HepG2 (cell line): Measurements from ENCODE around the gene CCDC88B. TPM values are rescaled to one million over a fixed set of nuclear protein-coding genes. Genes with fewer than 3 reads are reported as not detected.

Experiments
- ATAC-seq: fragments of 200-7000 bp; cut with Tn5 transposase; 3 replicates; pipeline ENCODE4 v1.9.1; 2020; ENCODE audit warnings: mild to moderate bottlenecking, moderate library complexity
- BruUV-seq: library from RNA; stranded (reverse); fragments of 400-500 nt; replicated peaks from 2 replicates; lab custom pipeline; 2021; lab: Mats Ljungman, UMichigan
- CTCF ChIA-PET: fragments of 300-600 bp; formaldehyde crosslinking; extraction: SDS; loops from one replicate; lab custom pipeline; 2021; ENCODE audit warnings: low total read pairs, inconsistent platforms, low intra/inter-chr PET ratio; lab: Yijun Ruan, JAX
- POLR2A ChIA-PET: fragments of 350-600 bp; sonication (Branson Sonifier 250); formaldehyde crosslinking; loops from one replicate; lab custom pipeline; 2020; ENCODE audit warnings: antibody characterized with exemption, inconsistent platforms; lab: Yijun Ruan, JAX
- DNase-seq: peaks from one replicate; pipeline ENCODE4 v3.0.0-alpha.2; 2015; ENCODE audit warnings: low spot score
- FAIRE-seq: peaks from 3 replicates; lab custom pipeline; 2011; peaks lifted over from hg19 to GRCh38; lab: Jason Lieb, UNC
- H2AFZ ChIP-seq: one replicate; pipeline ENCODE4 v1.6.1; 2011; ENCODE audit warnings: low read length, inconsistent platforms
- H3K27ac ChIP-seq: fragments of 300-600 bp; 3 replicates; pipeline ENCODE4 v1.8.0; 2011; ENCODE audit warnings: mixed run types, mild to moderate bottlenecking, mixed read lengths, low read length, inconsistent platforms; ENCODE audit not compliant: insufficient read depth; ENCODE audit errors: extremely low read length
- H3K27me3 ChIP-seq, 2 experiments: fragments of 200-600 bp in 1 of 2; 2 replicates in 1 of 2; 3 replicates in 1 of 2; pipeline versions ENCODE4 v1.6.0 to v1.8.0; 2011; ENCODE audit warnings: low read length in 2 of 2, mild to moderate bottlenecking in 2 of 2, moderate library complexity in 2 of 2, inconsistent platforms in 1 of 2; ENCODE audit not compliant: insufficient read depth in 2 of 2, control insufficient read depth in 1 of 2
- H3K36me3 ChIP-seq, 2 experiments: fragments of 200-600 bp in 1 of 2; replicated peaks in 1 of 2; 2 replicates in 1 of 2; 3 replicates in 1 of 2; pipeline versions ENCODE4 v1.5.1 to v1.8.0; 2011; ENCODE audit warnings: low read length in 2 of 2, inconsistent platforms in 1 of 2; ENCODE audit not compliant: insufficient read depth in 2 of 2, control insufficient read depth in 1 of 2
- H3K4me1 ChIP-seq: 2 replicates; pipeline ENCODE4 v1.5.1; 2012; ENCODE audit warnings: low read length, inconsistent platforms; ENCODE audit not compliant: insufficient read depth
- H3K4me2 ChIP-seq: 2 replicates; pipeline ENCODE4 v1.6.0; 2011; ENCODE audit warnings: low read depth, low read length, inconsistent platforms
- H3K4me3 ChIP-seq, 3 experiments: fragments of 200-600 bp in 1 of 3; sonication (generic), shearing (Covaris generic) in 1 of 3; replicated peaks in 1 of 3; 2 replicates each; pipeline ENCODE4 v1.5.1; 2011 to 2016; ENCODE audit warnings: low read length in 3 of 3, inconsistent platforms in 2 of 3, low read depth in 2 of 3, mild to moderate bottlenecking in 2 of 3, control low read depth in 1 of 3, mixed read lengths in 1 of 3; ENCODE audit not compliant: insufficient read depth in 1 of 3
- H3K79me2 ChIP-seq: one replicate; pipeline ENCODE4 v1.6.1; 2011; ENCODE audit warnings: low read length, inconsistent platforms; ENCODE audit not compliant: insufficient read depth
- H3K9ac ChIP-seq: 2 replicates; pipeline ENCODE4 v1.6.0; 2011; ENCODE audit warnings: mild to moderate bottlenecking, low read depth, low read length, inconsistent platforms; ENCODE audit not compliant: insufficient read depth
- H3K9me3 ChIP-seq: 2 replicates; pipeline ENCODE4 v1.5.1; 2012; ENCODE audit warnings: mild to moderate bottlenecking, low read length
- H4K20me1 ChIP-seq: 2 replicates; pipeline ENCODE4 v1.6.0; 2011; ENCODE audit warnings: inconsistent platforms, mild to moderate bottlenecking, low read length, moderate library complexity; ENCODE audit not compliant: insufficient read depth
- CBX5 ChIP-seq: sonication (generic); formaldehyde crosslinking; IDR thresholded peaks from 2 replicates; pipeline ENCODE4 v1.4.0; 2020; ENCODE audit warnings: missing genetic modification reagents, borderline replicate concordance
- FOSL2 ChIP-seq: sonication (generic); formaldehyde crosslinking; IDR thresholded peaks from 2 replicates; pipeline ENCODE4 v1.4.0; 2020; ENCODE audit warnings: missing genetic modification reagents
- NR3C1 ChIP-seq: sonication (generic); formaldehyde crosslinking; IDR thresholded peaks from 2 replicates; pipeline ENCODE4 v1.4.0; 2020; ENCODE audit warnings: missing genetic modification reagents
- POLR2AphosphoS5 ChIP-seq: IDR thresholded peaks from 2 replicates; pipeline ENCODE4 v1.6.1; 2012; ENCODE audit warnings: low read depth, low read length
- RORA ChIP-seq: sonication (generic); formaldehyde crosslinking; IDR thresholded peaks from 2 replicates; pipeline ENCODE4 v1.5.0; 2020; ENCODE audit warnings: mild to moderate bottlenecking, missing genetic modification reagents, moderate library complexity
- SALL2 ChIP-seq: sonication (generic); formaldehyde crosslinking; IDR thresholded peaks from 2 replicates; pipeline ENCODE4 v1.8.1; 2023; ENCODE audit warnings: mild to moderate bottlenecking, missing genetic modification reagents, inconsistent platforms
- SMARCC2 ChIP-seq: fragments of 450-650 bp; IDR thresholded peaks from 2 replicates; pipeline ENCODE4 v1.6.1; 2017; ENCODE audit warnings: antibody characterized with exemption, mild to moderate bottlenecking
- TEAD2 ChIP-seq: sonication (generic); formaldehyde crosslinking; IDR thresholded peaks from 2 replicates; pipeline ENCODE4 v1.9.0; 2021; ENCODE audit warnings: missing genetic modification reagents
- U2AF1 ChIP-seq: fragments of 200-400 bp; formaldehyde crosslinking; optimal IDR thresholded peaks from 2 replicates; pipeline ENCODE3; 2017; ENCODE audit warnings: mild to moderate bottlenecking, low read depth, low read length
- ZFP62 ChIP-seq: sonication (generic); formaldehyde crosslinking; IDR thresholded peaks from 2 replicates; pipeline ENCODE4 v1.4.0; 2020; ENCODE audit warnings: missing genetic modification reagents
- ZNF260 ChIP-seq: sonication (generic); formaldehyde crosslinking; IDR thresholded peaks from 2 replicates; pipeline ENCODE4 v1.4.0; 2020; ENCODE audit warnings: missing genetic modification reagents, low read depth, mild to moderate bottlenecking, borderline replicate concordance
- ZNF263 ChIP-seq: sonication (generic); formaldehyde crosslinking; IDR thresholded peaks from 2 replicates; pipeline ENCODE4 v1.4.0; 2020; ENCODE audit warnings: missing genetic modification reagents
- ZNF33B ChIP-seq: sonication (generic); formaldehyde crosslinking; IDR thresholded peaks from 2 replicates; pipeline ENCODE4 v1.5.1; 2020; ENCODE audit warnings: mild to moderate bottlenecking, missing genetic modification reagents
- ZNF7 ChIP-seq: IDR thresholded peaks from 2 replicates; pipeline ENCODE4 v1.6.1; 2016; ENCODE audit warnings: missing biosample characterization, missing genetic modification reagents
- WGBS: methylation state at CpG from one replicate; pipeline ENCODE4 v1.1.6; 2017; ENCODE audit warnings: low lambda C conversion rate; 5-methylcytosine and 5-hydroxymethylcytosine counted together
- in situ Hi-C: cut with HindIII; loops from 2 replicates; pipeline ENCODE4 v1.10.0; 2017; ENCODE audit warnings: low pct_unique_long_range_greater_than_20kb; ENCODE audit not compliant: extremely low pct_ligation_motif_present
- intact Hi-C: fragments of 100-400 bp; cut with micrococcal nuclease; formaldehyde crosslinking; loops from one replicate; pipeline ENCODE4 v1.10.0; 2022; ENCODE audit not compliant: unreplicated experiment
- polyA plus RNA-seq, 8 experiments: library from polyadenylated mRNA; depleted of rRNA in 3 of 8; stranded (reverse) in 7 of 8; unstranded in 1 of 8; fragments of >200 nt; fragmentation: Illumina TruSeq in 4 of 8; extraction: Trizol in 4 of 8; gene quantifications; 2 replicates each; pipeline versions ENCODE4 v1.2.1 to v1.2.3, GENCODE V29; 2011 to 2016; ENCODE audit warnings: low read depth in 4 of 8, missing spikeins in 1 of 8, mixed read lengths in 1 of 8; ENCODE audit not compliant: insufficient read depth in 1 of 8
- total RNA-seq, 5 experiments: library from RNA; depleted of rRNA; stranded (reverse); fragments of >200 nt; fragmentation: Illumina TruSeq; extraction: Trizol; gene quantifications; 2 replicates each; pipeline ENCODE4 v1.2.3, GENCODE V29; 2016; ENCODE audit warnings: low read depth in 1 of 5
- TF ChIP-seq, protein P1 (sequence below): sonication (generic); formaldehyde crosslinking; IDR thresholded peaks from 2 replicates; pipeline ENCODE4 v1.5.0; 2020; ENCODE audit warnings: missing genetic modification reagents

The CCDC88B gene
- total and polyA plus RNA-seq, 2 of the 13 experiments (the other 11 are each of a cell fraction or from before 2014, with no cell fraction given) = 3.6 to 4.8 TPM

DNA sequence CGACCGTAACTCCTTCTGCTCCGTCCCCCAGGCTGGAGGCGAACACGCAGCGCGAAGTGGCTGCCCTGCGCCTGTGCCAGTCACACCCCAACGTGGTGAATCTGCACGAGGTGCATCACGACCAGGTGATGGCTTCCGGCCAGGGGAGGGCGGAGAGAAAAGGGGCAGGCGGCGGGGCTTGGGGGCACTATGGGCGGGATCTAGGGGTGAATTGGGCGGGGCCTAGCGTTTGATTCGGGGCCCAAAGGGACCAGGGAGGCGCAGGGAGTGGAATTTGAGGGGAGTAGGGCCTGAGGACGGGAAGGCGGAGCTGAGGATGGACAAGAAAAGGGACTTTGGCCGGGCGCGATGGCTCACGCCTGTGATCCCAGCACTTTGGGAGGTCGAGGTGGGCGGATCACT lies 28.7 kb downstream of the CCDC88B start:
- BruUV-seq = no TSS peak
- FAIRE-seq (no peak), ATAC-seq (no peak), DNase-seq (no peak)
- H3K9me3 ChIP-seq = no peaks in the 10 kb centered on the region
- ChIA-PET CTCF (no interaction called here), POLR2A (no interaction called here)
- H3K79me2 ChIP-seq = no peaks in the 10 kb centered on the region
- no peak overlapping the region for H2AFZ ChIP-seq
- in situ Hi-C loops (no loop called here), intact Hi-C loops (no loop called here)
- no peaks in the 10 kb centered on the region; a peak in 1 of 5 replicates for H3K27me3 ChIP-seq
- 98% methylated on average over 28 of the region's 28 CpGs for WGBS
- H3K4me3 ChIP-seq = no peak overlapping the region
- H3K9ac ChIP-seq = no peak overlapping the region
- peaks cover 6% of the 10 kb centered on the region; the same call in 1 of the 2 replicates for H3K4me1 ChIP-seq
- peaks cover 2 to 16% of the 10 kb centered on the region in 2 experiments; a peak in 3 of 5 replicates for H3K36me3 ChIP-seq
- no peaks in the 10 kb centered on the region for H4K20me1 ChIP-seq
- TF ChIP-seq CBX5 (CRISPR knock-in tag) = no peak
- TF ChIP-seq ZFP62 (CRISPR knock-in tag) = no peak
- no peak for TF ChIP-seq U2AF1
- no peak for TF ChIP-seq FOSL2
- TF ChIP-seq, protein P1, sequence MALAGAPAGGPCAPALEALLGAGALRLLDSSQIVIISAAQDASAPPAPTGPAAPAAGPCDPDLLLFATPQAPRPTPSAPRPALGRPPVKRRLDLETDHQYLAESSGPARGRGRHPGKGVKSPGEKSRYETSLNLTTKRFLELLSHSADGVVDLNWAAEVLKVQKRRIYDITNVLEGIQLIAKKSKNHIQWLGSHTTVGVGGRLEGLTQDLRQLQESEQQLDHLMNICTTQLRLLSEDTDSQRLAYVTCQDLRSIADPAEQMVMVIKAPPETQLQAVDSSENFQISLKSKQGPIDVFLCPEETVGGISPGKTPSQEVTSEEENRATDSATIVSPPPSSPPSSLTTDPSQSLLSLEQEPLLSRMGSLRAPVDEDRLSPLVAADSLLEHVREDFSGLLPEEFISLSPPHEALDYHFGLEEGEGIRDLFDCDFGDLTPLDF (CRISPR knock-in tag) = no peak
- no peak for TF ChIP-seq POLR2AphosphoS5
- no peak for TF ChIP-seq ZNF33B (CRISPR knock-in tag)
- TF ChIP-seq SMARCC2 = no peak
- no peak for TF ChIP-seq ZNF7 (CRISPR knock-in tag)
- TF ChIP-seq ZNF263 (CRISPR knock-in tag) = no peak
- TF ChIP-seq RORA (CRISPR knock-in tag) = no peak
- TF ChIP-seq TEAD2 (CRISPR knock-in tag) = no peak
- no peak for TF ChIP-seq NR3C1 (CRISPR knock-in tag)
- no peak for TF ChIP-seq SALL2 (CRISPR knock-in tag)
- TF ChIP-seq ZNF260 (CRISPR knock-in tag) = no peak
- no peak overlapping the region for H3K27ac ChIP-seq
- H3K4me2 ChIP-seq = no peak overlapping the region
